ENCODE results near the gene CHST8. TPM values are rescaled to one million over a fixed set of nuclear protein-coding genes. Genes with fewer than 3 reads are reported as not detected.

Gene CHST8
- total RNA-seq, 6 experiments from 2014 or later: not detected

DNA sequence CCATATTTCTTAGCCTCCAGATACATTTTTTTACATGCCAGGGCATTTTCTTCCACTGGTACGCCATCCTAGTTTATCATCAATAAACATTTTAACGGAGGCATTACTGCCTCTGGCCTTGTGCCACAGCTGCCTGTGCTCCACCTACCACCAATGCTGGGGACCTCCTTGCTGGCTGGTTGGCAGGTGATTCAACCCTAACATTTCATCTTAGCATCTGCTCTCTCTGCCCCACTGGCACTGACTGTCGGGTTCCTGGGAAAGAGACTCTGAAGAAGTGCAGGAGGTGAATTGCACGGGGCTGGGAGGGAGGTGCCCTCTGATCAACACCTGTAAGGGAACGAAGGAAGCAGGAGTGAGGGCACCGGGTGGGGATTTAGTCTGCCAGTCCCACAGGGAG lies 123.5 kb downstream of the CHST8 start:
- Mint-ChIP-seq H3K27me3 (ENCODE audit: insufficient read depth) (peaks cover 5% of the 10 kb centered on the region), H3K4me1 (ENCODE audit: low read depth) (no peaks in the 10 kb centered on the region), H3K27ac (no peak overlapping the region), H3K9me3 (peaks cover 13% of the 10 kb centered on the region), H3K36me3 (ENCODE audit: low read depth) (no peaks in the 10 kb centered on the region), H3K4me3 (no peak overlapping the region)
- DNase-seq: no peak
- TF ChIP-seq, protein P1, sequence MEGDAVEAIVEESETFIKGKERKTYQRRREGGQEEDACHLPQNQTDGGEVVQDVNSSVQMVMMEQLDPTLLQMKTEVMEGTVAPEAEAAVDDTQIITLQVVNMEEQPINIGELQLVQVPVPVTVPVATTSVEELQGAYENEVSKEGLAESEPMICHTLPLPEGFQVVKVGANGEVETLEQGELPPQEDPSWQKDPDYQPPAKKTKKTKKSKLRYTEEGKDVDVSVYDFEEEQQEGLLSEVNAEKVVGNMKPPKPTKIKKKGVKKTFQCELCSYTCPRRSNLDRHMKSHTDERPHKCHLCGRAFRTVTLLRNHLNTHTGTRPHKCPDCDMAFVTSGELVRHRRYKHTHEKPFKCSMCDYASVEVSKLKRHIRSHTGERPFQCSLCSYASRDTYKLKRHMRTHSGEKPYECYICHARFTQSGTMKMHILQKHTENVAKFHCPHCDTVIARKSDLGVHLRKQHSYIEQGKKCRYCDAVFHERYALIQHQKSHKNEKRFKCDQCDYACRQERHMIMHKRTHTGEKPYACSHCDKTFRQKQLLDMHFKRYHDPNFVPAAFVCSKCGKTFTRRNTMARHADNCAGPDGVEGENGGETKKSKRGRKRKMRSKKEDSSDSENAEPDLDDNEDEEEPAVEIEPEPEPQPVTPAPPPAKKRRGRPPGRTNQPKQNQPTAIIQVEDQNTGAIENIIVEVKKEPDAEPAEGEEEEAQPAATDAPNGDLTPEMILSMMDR (IDR thresholded peaks at IDR 0.05): no peak

DNA sequence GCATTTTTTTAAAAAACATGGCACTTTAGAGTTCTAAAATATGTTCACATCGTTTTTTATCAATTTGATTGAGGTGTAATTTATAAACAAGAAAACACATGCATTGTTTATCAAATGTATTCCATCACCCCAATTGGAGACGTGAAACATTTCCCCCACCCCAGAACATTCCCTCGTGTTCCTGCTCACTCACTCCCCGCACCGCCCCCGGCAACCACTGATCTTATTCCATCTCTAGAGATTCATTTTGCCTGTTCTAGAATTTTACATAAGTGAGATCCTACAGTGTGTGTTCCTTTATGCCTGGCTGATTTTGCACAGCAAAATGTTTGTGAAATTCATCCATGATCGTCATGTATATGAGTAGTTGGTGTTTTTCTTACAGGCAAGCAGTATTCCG lies 124.4 kb downstream of the CHST8 start:
- H3K27me3 Mint-ChIP-seq (ENCODE audit: insufficient read depth): peaks cover 5% of the 10 kb centered on the region
- H3K27ac Mint-ChIP-seq: no peak overlapping the region
- DNase-seq: no peak
- TF ChIP-seq, protein P1 (IDR thresholded peaks at IDR 0.05): no peak
- peaks cover 9% of the 10 kb centered on the region for H3K9me3 Mint-ChIP-seq
- no peaks in the 10 kb centered on the region for H3K36me3 Mint-ChIP-seq (ENCODE audit: low read depth)
- H3K4me1 Mint-ChIP-seq (ENCODE audit: low read depth): no peaks in the 10 kb centered on the region
- H3K4me3 Mint-ChIP-seq: no peak overlapping the region

DNA sequence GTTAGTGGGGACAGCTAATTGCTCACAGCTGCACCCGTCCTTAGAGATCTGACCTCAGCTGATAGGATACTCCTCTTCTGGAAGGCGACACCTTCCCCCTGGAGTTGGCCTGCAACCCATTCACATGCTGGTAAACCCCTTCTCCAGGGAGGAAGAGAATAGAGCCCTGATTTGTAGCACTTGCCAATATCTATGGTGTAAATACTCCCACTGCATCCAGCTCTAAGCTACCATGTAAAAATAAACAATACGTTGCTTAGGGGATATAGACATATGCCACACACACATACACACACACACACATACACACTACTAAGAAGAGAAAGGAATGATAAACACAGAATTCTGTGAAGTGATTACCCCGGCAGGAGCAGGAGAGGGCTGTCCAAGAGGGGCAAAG lies 125.5 kb downstream of the CHST8 start:
- H3K9me3 Mint-ChIP-seq: peaks cover 9% of the 10 kb centered on the region
- H3K4me1 Mint-ChIP-seq (ENCODE audit: low read depth): no peaks in the 10 kb centered on the region
- no peak overlapping the region for H3K4me3 Mint-ChIP-seq
- H3K27me3 Mint-ChIP-seq (ENCODE audit: insufficient read depth): peaks cover 4% of the 10 kb centered on the region
- no peak overlapping the region for H3K27ac Mint-ChIP-seq
- DNase-seq: no peak
- TF ChIP-seq, protein P1 (IDR thresholded peaks at IDR 0.05): no peak
- no peaks in the 10 kb centered on the region for H3K36me3 Mint-ChIP-seq (ENCODE audit: low read depth)

DNA sequence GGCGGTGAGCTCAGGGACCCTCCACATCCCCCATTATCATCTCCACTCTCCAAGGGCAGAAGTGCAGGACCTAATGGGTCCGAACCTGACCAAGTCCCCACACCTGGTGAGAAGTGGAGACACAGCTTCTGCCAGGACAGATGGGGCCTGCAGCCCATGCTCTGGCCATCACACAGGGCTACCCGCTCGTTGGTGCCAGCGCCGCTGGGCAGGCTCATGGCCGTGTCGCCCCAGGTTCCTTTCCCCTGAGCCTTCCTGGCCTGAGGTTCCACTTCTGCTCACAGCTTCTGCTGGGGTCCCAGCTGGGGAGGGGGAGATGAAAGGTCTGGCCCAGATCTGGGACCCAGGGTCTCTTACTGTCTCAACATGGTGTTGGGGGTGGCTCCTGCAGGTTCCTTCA lies 126.5 kb downstream of the CHST8 start:
- TF ChIP-seq, protein P1 (IDR thresholded peaks at IDR 0.05): no peak
- Mint-ChIP-seq H3K36me3 (ENCODE audit: low read depth) (no peaks in the 10 kb centered on the region), H3K9me3 (peaks cover 9% of the 10 kb centered on the region), H3K4me3 (no peak overlapping the region), H3K4me1 (ENCODE audit: low read depth) (no peaks in the 10 kb centered on the region), H3K27ac (no peak overlapping the region), H3K27me3 (ENCODE audit: insufficient read depth) (peaks cover 6% of the 10 kb centered on the region)
- no peak for DNase-seq

DNA sequence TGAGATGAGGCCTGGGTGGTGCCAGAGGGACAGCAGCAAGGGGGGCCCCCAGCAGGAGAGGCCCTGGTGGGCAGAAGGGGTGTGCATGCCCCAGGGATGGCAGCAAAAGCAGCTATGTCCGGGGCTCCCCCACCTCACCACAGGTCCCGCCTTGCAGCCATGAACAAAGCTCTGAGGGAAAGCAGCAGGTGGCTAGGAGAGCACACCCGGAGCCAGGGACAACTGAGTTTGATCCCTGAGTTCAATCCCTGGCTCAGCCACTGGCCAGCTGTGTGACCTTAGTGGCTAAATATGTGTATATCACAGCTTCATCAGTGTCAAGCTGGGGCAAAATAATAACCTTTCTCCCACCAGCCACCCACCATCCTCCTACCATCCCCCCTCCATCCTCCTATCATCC lies 127.3 kb downstream of the CHST8 start:
- H3K27ac Mint-ChIP-seq: no peak overlapping the region
- H3K4me3 Mint-ChIP-seq: no peak overlapping the region
- no peaks in the 10 kb centered on the region for H3K36me3 Mint-ChIP-seq (ENCODE audit: low read depth)
- DNase-seq: no peak
- H3K4me1 Mint-ChIP-seq (ENCODE audit: low read depth): no peaks in the 10 kb centered on the region
- peaks cover 2% of the 10 kb centered on the region for H3K9me3 Mint-ChIP-seq
- TF ChIP-seq, protein P1 (IDR thresholded peaks at IDR 0.05): no peak
- peaks cover 6% of the 10 kb centered on the region for H3K27me3 Mint-ChIP-seq (ENCODE audit: insufficient read depth)

DNA sequence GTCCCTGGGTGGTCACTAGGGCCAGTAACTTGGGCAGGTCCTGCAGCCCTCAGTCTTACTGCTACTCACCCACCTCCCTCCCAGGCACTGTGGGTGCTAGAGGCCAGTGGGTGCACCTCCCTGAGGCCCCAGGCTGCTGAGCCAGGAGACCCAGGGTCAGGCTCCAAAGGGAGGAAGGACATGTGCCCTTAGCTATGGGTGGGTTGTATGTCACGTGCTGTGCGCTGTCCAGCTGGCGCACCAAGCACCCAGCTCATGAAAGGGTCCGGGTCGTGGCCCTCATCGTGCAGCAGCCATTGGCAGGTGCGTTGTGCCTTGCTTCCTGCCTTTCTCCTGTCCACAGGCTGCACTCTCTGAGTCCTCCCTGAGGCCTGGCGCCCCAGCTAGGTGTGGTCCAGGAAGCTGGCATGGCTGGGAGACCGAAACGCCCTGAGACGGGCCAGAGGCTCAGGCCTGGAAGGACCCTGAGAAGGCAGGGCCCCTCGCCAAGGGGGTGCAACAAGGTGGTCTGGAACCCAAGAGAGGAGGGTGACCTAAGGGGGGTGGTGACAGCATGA lies 127.9 kb downstream of the CHST8 start:
- H3K4me3 Mint-ChIP-seq: no peak overlapping the region
- H3K4me1 Mint-ChIP-seq (ENCODE audit: low read depth): no peaks in the 10 kb centered on the region
- H3K27me3 Mint-ChIP-seq (ENCODE audit: insufficient read depth): peaks cover 6% of the 10 kb centered on the region
- H3K27ac Mint-ChIP-seq: no peak overlapping the region
- no peaks in the 10 kb centered on the region for H3K36me3 Mint-ChIP-seq (ENCODE audit: low read depth)
- no peaks in the 10 kb centered on the region; the same call in 1 of the 2 replicates for H3K9me3 Mint-ChIP-seq
- no peak for DNase-seq
- TF ChIP-seq, protein P1 (IDR thresholded peaks at IDR 0.05): no peak
